ENCODE data around the gene TRPM4.
A peak's percentile ranks its signal among the peaks of the same experiment; 100 is the strongest.

Gene TRPM4

GRCh38 chr19:49150106-49150943 is 7.3 kb upstream of the TRPM4 start:
- peak overlapping the region; percentile 84 for H3K27ac ChIP-seq
- no peak for TF ChIP-seq Cebpa-rat (IDR thresholded peaks at IDR 0.05)
- H3K36me3 ChIP-seq = no peaks in the 10 kb centered on the region
- H3K4me2 ChIP-seq = peak overlapping the region; percentile 95
- peaks cover 74% of the 10 kb centered on the region for H3K4me1 ChIP-seq
- no peaks in the 10 kb centered on the region for H3K9me3 ChIP-seq
- H3K27me3 ChIP-seq = no peaks in the 10 kb centered on the region
- H3K4me3 ChIP-seq = peak overlapping the region; percentile 83
- H3K9ac ChIP-seq = peak overlapping the region; percentile 83
- 0 out of 2 replicates have a peak, but pooled peaks cover 4% of the 10 kb centered on the region for H4K20me1 ChIP-seq

GRCh38 chr19:49150944-49151243 is 6.7 kb upstream of the TRPM4 start:
- Histone ChIP-seq H4K20me1 (0 out of 2 replicates have a peak, but pooled peaks cover 4% of the 10 kb centered on the region), H3K4me1 (peaks cover 74% of the 10 kb centered on the region), H3K27me3 (no peaks in the 10 kb centered on the region), H3K4me2 (peak overlapping the region; percentile 95), H3K4me3 (peak overlapping the region; percentile 83), H3K27ac (peak overlapping the region; percentile 84), H3K36me3 (no peaks in the 10 kb centered on the region), H3K9me3 (no peaks in the 10 kb centered on the region), H3K9ac (peak overlapping the region; percentile 83)
- TF ChIP-seq Cebpa-rat (IDR thresholded peaks at IDR 0.05) = no peak

DNA sequence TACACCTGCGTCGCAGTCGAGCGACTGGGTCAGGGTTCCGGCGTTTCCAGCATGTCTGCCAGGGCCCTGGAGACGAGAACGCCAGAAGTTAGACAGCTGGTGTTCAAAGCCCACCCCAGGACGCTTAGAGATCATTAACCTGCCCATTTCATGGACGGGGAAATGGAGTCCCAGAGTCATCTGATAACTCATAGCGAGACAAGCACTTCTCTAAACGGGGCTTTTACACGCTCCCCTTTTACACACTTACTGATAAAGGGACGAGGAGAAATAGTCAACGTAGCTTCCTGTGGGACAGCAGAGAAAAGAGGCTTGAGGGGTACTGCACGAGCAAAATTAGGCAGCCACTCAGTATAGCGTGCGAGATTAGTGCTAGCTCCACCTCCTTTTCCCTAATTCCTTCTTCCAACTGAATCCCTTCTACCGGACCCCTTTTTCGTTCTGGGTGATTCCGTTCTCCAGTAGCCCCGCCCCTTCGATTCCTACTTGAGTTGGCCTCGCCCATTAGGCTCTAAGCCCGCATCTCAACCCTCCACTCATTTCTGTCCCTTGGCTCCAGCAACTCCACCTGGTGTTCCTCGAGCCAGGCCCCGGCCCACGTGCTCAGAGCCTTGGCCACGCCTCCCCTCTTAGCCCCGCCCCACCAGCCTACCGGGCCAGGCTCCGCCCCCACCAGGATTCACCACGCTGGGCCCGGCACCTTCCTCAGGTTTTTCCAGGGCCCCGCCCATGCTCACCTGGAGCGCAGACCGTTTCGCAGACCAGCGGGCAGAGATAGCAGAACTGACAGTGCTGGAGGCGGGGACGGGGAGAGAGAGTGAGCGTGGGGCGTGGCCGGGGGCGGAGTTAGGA is 6.1 kb upstream of the TRPM4 start:
- H3K4me3 ChIP-seq = peak overlapping the region; percentile 83
- peaks cover 74% of the 10 kb centered on the region for H3K4me1 ChIP-seq
- no peak overlapping the region for H3K27ac ChIP-seq
- no peak for TF ChIP-seq Cebpa-rat (IDR thresholded peaks at IDR 0.05)
- no peaks in the 10 kb centered on the region for H3K9me3 ChIP-seq
- 0 out of 2 replicates have a peak, but pooled peaks cover 4% of the 10 kb centered on the region for H4K20me1 ChIP-seq
- H3K4me2 ChIP-seq = peak overlapping the region; percentile 95
- H3K9ac ChIP-seq = no peak overlapping the region
- no peaks in the 10 kb centered on the region for H3K27me3 ChIP-seq
- no peaks in the 10 kb centered on the region for H3K36me3 ChIP-seq

DNA sequence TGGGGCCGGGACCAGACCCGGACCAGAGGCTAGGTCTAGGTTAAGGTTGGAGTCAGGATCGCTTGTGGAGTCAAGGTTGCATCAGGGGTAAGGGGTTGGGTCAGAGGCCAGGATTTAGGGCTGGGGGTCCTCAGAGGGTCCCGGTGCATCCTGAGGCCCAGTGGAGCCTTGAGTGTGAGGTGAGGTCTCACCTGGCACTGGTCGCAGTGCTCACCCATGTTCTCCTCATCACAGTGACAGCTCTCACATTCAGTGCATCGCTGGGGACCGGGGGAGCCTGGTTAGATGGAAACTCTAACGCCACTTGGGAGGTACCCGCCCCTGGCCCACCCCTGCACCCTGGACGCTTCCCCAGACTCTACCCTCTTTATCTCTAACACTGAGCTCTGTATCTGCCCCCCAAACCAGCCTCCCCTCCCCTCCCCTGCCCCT is 5.5 kb upstream of the TRPM4 start:
- Histone ChIP-seq H3K27me3 (no peaks in the 10 kb centered on the region), H3K9ac (no peak overlapping the region), H3K27ac (no peak overlapping the region), H3K9me3 (no peaks in the 10 kb centered on the region), H3K4me1 (peaks cover 77% of the 10 kb centered on the region), H3K4me3 (no peak overlapping the region), H4K20me1 (0 out of 2 replicates have a peak, but pooled peaks cover 4% of the 10 kb centered on the region), H3K4me2 (peak overlapping the region; percentile 95), H3K36me3 (no peaks in the 10 kb centered on the region)
- TF ChIP-seq Cebpa-rat (IDR thresholded peaks at IDR 0.05) = no peak

- H3K9ac ChIP-seq = no peak overlapping the region
- TF ChIP-seq Cebpa-rat (IDR thresholded peaks at IDR 0.05) = no peak
- 0 out of 2 replicates have a peak, but pooled peaks cover 4% of the 10 kb centered on the region for H4K20me1 ChIP-seq
- H3K9me3 ChIP-seq = no peaks in the 10 kb centered on the region
- H3K27ac ChIP-seq = no peak overlapping the region
- H3K27me3 ChIP-seq = no peaks in the 10 kb centered on the region
- no peak overlapping the region for H3K4me3 ChIP-seq
- no peaks in the 10 kb centered on the region for H3K36me3 ChIP-seq
- H3K4me1 ChIP-seq = peaks cover 79% of the 10 kb centered on the region
- peak overlapping the region; percentile 60 for H3K4me2 ChIP-seq
Observed at GRCh38 chr19:49153167-49153809, 4.3 kb upstream of the TRPM4 start.

- Histone ChIP-seq H3K36me3 (no peaks in the 10 kb centered on the region), H4K20me1 (no peaks in the 10 kb centered on the region), H3K9ac (no peak overlapping the region), H3K4me1 (peaks cover 75% of the 10 kb centered on the region), H3K4me3 (no peak overlapping the region), H3K4me2 (peak overlapping the region; percentile 77), H3K9me3 (no peaks in the 10 kb centered on the region), H3K27me3 (no peaks in the 10 kb centered on the region), H3K27ac (no peak overlapping the region)
- TF ChIP-seq Cebpa-rat (IDR thresholded peaks at IDR 0.05) = no peak
Observed at GRCh38 chr19:49154279-49154678, 3.3 kb upstream of the TRPM4 start.

GRCh38 chr19:49155005-49155819 is 2.4 kb upstream of the TRPM4 start, which contains the start of gene HRC:
Gene HRC (minus strand): TSS chr19:49155396. CDS start chr19:49155237, 159 bp downstream.
- no peaks in the 10 kb centered on the region for H3K27me3 ChIP-seq
- peak within 1 kb of the TSS; percentile 29; the same call in 1 of the 2 replicates for H3K9ac ChIP-seq
- peak within 1 kb of the TSS; percentile 77 for H3K4me2 ChIP-seq
- H3K4me3 ChIP-seq = no peak within 1 kb of the TSS
- H4K20me1 ChIP-seq = no peaks in the 10 kb centered on the region
- no peaks in the 10 kb centered on the region for H3K36me3 ChIP-seq
- H3K4me1 ChIP-seq = peaks cover 75% of the 10 kb centered on the region
- peak within 1 kb of the TSS; percentile 56; the same call in 1 of the 2 replicates for H3K27ac ChIP-seq
- no peak for TF ChIP-seq Cebpa-rat (IDR thresholded peaks at IDR 0.05)
- no peaks in the 10 kb centered on the region for H3K9me3 ChIP-seq

GRCh38 chr19:49155820-49156346 is 1.7 kb upstream of the TRPM4 start:
- H3K27me3 ChIP-seq = no peaks in the 10 kb centered on the region
- H3K9me3 ChIP-seq = no peaks in the 10 kb centered on the region
- H3K4me2 ChIP-seq = peak overlapping the region; percentile 77
- no peak for TF ChIP-seq Cebpa-rat (IDR thresholded peaks at IDR 0.05)
- H3K4me3 ChIP-seq = no peak overlapping the region
- H3K4me1 ChIP-seq = peaks cover 75% of the 10 kb centered on the region
- H3K27ac ChIP-seq = peak overlapping the region; percentile 41; the same call in 1 of the 2 replicates
- no peaks in the 10 kb centered on the region for H4K20me1 ChIP-seq
- H3K36me3 ChIP-seq = no peaks in the 10 kb centered on the region
- H3K9ac ChIP-seq = peak overlapping the region; percentile 29; the same call in 1 of the 2 replicates

Data from BLaER1 (cell line).